NCI-H1092 (cell line): Measurements from ENCODE around the gene ANKFY1.
A peak's percentile ranks its signal among the peaks of the same experiment; 100 is the strongest.
"Not testable (repeated sequence)": the region's sequence is repeated elsewhere in the genome, so short reads cannot be mapped to it uniquely, and the experiment has no call there.

Experiments
- DNase-seq: peaks from one replicate; lab custom pipeline; 2025; lab: John Stamatoyannopoulos, UW

ANKFY1 gene

GRCh38 chr17:4155980-4156620 is 107.7 kb downstream of the ANKFY1 start:
- DNase-seq: no peak

- DNase-seq: no peak
These were observed 109.6 kb downstream of the ANKFY1 start for GRCh38 chr17:4154201-4154600.

GRCh38 chr17:4152471-4152870 is 111.3 kb downstream of the ANKFY1 start:
- DNase-seq: no peak

GRCh38 chr17:4150096-4150495 is 113.7 kb downstream of the ANKFY1 start:
- DNase-seq: no peak

DNA sequence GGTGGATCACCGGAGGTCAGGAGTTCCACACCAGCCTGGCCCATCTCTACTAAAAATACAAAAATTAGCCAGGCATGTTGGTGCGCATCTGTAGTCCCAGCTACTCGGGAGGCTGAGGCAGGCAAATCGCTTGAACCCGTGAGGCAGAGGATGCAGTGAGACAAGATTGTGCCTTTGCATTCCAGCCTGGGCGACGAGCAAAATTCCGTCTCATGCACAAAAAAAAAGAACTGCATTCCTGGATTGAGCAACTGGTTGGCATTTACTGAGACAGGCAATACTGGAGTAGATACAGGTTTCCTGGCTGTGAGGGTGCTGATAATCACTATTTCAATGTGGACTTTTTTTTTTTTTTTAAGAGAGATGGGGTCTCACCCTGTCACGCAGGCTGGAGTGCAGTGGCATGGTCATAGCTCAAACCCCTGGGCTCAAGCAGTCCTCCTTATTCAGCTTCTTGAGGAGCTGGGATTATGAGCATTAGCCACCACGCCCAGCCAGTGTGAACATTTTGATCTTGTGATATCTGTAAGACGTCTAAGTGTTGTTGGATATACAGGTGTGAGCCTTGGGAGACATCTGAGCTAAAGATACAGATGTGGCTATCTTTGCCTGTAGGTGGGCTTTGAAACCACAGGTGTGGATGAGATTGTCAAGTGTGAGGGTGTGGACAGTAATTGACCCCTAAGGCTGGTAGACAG is 115.0 kb downstream of the ANKFY1 start:
- no peak for DNase-seq

GRCh38 chr17:4147751-4148310 is 115.9 kb downstream of the ANKFY1 start:
- no peak for DNase-seq

DNA sequence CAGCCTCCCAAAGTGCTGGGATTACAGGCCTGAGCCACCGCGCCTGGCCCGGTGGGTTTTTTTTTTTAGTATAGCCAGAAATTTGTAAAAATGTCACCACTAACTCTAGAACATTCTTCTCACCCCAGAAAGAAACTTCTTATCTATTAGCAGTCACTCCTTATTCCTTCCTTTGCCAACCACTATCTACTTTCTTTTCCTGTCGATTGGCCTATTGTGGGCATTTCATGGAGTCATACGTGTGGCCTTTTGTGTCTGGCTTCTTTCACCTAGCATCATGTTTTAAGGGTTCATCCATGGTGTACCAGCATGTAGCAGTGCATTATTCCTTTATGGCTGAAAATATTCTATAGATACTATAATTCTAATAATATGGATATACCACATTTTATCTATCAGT is 117.1 kb downstream of the ANKFY1 start:
- DNase-seq: no peak

- no peak for DNase-seq
These were observed 119.4 kb downstream of the ANKFY1 start for GRCh38 chr17:4144422-4144747.

DNA sequence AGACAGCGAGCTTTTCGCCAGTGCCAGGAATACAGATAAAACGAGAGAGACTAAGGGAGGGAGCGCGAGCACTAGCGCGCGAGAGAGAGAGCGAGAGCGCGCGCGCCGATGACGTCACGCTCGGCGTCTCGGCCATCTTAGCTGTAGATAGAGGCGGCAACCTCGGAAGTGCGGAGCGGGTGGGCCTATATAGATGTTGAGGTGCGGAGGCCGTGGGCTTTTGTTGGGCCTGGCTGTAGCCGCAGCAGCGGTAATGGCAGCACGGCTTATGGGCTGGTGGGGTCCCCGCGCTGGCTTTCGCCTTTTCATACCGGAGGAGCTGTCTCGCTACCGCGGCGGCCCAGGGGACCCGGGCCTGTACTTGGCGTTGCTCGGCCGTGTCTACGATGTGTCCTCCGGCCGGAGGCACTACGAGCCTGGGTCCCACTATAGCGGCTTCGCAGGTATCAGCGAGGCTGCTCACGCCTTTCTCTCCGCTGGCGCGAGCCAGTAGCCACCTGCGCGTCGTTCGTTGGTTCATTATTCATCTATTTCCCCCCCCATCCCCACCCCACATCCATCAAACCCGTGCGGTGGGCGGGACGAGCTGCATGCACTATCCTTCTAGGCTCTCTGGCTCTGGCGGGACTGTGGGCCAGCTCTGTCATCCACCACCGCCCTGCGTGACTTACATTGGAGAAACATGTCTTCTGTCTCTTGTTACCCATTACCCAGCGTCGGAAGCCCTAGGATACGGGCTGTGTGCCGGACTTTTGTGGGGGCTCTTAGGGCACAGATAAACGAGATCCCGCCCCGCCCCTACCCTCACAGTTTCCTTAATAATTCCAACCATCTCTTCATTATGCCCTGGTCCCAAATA is 120.0 kb downstream of the ANKFY1 start:
- DNase-seq: peak; percentile 74

DNA sequence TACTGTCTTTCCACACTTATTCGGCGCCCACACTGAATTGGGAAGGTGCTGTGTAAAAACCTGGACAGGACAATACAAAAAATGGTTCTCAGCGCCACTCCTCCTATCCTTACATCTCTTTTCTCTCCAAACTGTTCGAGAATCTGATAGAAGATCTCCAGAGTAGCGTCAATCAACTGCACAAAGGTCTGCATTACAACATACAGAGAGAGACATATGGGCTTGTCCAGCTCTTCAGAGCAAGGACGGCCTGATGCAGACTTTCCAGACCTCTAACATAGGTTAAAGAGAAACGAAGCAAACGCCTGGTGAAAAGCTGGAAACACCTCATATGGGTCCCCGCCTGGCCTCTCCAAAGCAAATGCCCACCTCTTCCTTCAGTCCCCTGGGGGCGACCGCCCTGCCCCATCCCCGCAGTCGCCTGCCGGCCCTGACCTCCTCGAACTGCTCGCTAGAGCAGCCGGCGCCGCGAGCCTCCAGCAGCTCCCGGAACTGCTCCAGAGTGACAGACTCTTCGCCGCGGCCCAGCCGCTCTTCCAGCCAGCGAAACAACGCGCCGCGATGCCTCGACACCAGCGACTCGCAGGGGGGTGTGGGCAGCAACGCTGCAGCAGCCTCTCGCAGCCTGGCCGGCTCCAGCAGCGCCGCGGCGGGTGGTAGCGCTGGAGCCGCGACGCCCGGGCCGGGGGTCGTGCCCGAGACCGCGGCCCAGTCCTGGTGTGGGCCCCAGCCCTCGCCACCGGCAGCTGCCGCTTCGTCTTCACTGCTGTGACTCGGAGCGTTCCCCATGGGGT is 121.5 kb downstream of the ANKFY1 start:
- DNase-seq: no peak

GRCh38 chr17:4140125-4140524 is 123.7 kb downstream of the ANKFY1 start:
- no peak for DNase-seq

- DNase-seq: not testable (repeated sequence)
These were observed 124.8 kb downstream of the ANKFY1 start for GRCh38 chr17:4138906-4139526.

GRCh38 chr17:4136373-4136772 is 127.4 kb downstream of the ANKFY1 start:
- no peak for DNase-seq

DNA sequence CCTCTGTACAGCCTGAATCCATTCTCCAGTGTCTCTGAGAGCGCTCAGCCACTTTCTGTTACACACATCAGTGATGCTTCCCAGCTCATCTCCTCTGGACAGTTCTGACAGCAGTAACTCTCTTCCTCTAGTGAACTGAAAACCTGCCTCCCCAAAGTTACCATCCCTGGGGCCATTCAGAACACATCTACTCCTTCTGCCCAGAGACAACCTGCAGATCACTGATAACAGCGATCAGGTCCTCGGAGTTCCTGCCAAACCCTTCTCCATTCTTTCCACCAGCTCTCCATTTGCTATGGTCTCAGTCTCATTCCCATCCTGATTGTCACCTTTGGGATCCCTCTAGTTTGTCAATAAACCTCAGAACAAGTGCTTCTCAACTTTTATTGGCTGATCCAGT is 128.3 kb downstream of the ANKFY1 start:
- DNase-seq: no peak

- DNase-seq: no peak
These were observed 129.1 kb downstream of the ANKFY1 start for GRCh38 chr17:4134721-4135120.

GRCh38 chr17:4130715-4131114 is 133.1 kb downstream of the ANKFY1 start:
- no peak for DNase-seq

DNA sequence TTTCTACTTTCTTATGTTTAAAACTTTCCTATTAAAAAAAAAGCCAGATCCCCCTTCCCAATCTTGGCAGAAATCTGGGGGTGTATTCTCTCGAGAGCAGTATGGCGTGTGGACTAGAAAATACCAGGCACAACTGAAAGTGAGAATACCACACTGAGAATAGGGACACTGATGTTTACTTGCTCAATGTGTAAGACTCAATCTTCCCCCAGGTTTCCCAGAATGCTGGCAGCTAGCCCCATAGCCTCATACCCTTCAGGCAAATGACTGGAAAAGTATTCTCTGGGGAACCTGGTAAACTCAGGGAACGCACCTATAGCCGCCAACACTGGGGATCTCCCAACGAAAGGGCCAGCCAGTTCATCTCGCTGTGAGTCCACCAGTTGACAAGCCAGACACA is 136.2 kb downstream of the ANKFY1 start:
- no peak for DNase-seq

GRCh38 chr17:4125552-4125951 is 138.2 kb downstream of the ANKFY1 start:
- no peak for DNase-seq

DNA sequence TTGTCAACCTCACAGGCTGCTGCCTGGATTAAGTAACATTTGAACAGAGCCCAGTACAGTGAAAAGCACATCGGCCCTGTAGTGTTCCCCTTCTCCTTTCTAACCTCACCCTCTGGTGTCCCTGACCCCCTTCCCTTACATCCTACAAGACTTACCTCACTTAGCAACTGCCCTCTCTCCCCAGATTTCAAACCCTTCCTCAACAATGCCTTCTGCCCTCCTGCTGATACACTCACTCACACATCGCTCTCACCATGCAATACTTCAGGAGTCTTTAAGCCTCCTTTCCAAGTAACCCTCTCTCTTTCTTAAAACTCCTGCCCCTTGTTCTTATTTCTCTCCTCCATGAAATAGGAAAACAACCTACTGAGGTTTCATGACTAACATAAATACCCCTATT is 138.8 kb downstream of the ANKFY1 start:
- DNase-seq: no peak

DNA sequence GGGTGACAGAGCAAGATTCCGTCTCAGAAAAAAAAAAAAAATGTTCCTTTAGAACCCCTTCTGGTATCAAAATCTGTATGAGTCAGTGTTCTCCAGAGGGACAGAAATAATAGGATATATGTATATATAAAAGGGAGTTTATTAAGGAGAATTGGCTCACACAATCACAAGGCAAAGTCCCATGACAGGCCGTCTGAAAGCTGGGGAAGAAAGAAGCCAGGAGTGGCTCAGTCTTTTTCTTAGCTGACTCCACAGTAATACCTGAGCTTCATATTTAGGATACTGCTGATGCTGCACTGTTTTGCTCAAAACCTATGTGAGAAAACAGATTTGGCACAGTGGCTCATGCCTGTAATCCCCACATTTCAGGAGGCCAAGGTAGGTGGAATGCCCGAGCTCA is 143.4 kb downstream of the ANKFY1 start:
- DNase-seq: no peak

- no peak for DNase-seq
These were observed 144.5 kb downstream of the ANKFY1 start for GRCh38 chr17:4119299-4119698.
